ENCODE data around the gene HCN3.

The HCN3 gene

DNA sequence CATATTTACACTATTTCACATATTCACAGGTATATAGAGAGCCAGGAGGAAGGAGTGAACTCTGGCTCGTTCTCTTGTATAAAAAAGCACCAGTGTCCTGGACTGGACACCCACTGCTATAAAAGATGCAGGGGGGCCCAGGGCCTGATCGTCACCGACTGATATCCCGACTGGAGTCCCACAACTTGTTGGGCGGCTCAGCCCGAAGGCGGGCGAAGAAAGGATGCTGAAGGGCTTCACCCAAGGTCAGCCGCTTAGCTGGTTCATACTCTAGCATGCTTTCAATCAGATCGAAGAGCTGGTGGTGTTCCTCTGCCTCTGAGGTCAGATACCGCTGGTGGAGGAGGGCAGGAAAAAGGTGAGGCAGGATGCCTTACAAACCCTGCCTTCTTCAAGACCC is 14.2 kb upstream of the HCN3 start:
- ATAC-seq: no peak
- TF ChIP-seq, protein P1, sequence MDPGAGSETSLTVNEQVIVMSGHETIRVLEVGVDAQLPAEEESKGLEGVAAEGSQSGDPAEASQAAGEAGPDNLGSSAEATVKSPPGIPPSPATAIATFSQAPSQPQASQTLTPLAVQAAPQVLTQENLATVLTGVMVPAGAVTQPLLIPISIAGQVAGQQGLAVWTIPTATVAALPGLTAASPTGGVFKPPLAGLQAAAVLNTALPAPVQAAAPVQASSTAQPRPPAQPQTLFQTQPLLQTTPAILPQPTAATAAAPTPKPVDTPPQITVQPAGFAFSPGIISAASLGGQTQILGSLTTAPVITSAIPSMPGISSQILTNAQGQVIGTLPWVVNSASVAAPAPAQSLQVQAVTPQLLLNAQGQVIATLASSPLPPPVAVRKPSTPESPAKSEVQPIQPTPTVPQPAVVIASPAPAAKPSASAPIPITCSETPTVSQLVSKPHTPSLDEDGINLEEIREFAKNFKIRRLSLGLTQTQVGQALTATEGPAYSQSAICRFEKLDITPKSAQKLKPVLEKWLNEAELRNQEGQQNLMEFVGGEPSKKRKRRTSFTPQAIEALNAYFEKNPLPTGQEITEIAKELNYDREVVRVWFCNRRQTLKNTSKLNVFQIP (CRISPR knock-in tag; IDR thresholded peaks at IDR 0.05; ENCODE audit: borderline replicate concordance, low read depth): no peak
- TF ChIP-seq TSHZ2 (CRISPR knock-in tag; IDR thresholded peaks at IDR 0.05) (no peak), CSDC2 (CRISPR knock-in tag; IDR thresholded peaks at IDR 0.05) (no peak), TCF4 (CRISPR knock-in tag; IDR thresholded peaks at IDR 0.05; ENCODE audit: borderline replicate concordance) (no peak), ZNF70 (CRISPR knock-in tag; IDR thresholded peaks at IDR 0.05) (no peak), TOX (CRISPR knock-in tag; IDR thresholded peaks at IDR 0.05; ENCODE audit: borderline replicate concordance) (no peak)

DNA sequence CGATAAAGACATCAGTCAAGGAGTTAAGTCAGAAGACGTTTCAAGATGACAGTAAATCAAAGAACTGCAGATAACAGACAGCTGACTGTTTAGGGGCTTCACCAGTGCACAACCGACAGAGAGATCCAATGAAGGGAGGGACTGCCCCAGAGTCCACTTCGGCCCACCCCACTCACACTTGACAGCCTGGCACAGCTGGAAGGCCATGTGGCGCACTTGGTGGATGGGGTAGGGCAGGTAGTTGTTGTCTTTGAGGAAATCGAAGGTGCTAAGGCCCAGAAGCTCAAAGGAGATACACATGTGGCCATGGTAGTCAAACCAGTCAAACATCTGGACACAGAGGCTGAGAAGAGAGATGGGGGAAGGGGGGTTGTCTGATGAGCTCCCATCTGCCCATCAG is 10.7 kb upstream of the HCN3 start:
- no peak for ATAC-seq
- TF ChIP-seq GLIS3 (CRISPR knock-in tag; IDR thresholded peaks at IDR 0.05) (no peak), PPARA (CRISPR knock-in tag; IDR thresholded peaks at IDR 0.05; ENCODE audit: borderline replicate concordance) (no peak), ZNF70 (CRISPR knock-in tag; IDR thresholded peaks at IDR 0.05) (no peak), CSRNP3 (CRISPR knock-in tag; IDR thresholded peaks at IDR 0.05) (no peak), TOX (CRISPR knock-in tag; IDR thresholded peaks at IDR 0.05; ENCODE audit: borderline replicate concordance) (no peak), ZFP3 (CRISPR knock-in tag; IDR thresholded peaks at IDR 0.05) (no peak), ZNF565 (CRISPR knock-in tag; conservative IDR thresholded peaks at IDR 0.05; ENCODE audit: low read depth) (no peak), RARB (CRISPR knock-in tag; IDR thresholded peaks at IDR 0.05) (no peak), OSR1 (CRISPR knock-in tag; IDR thresholded peaks at IDR 0.05) (no peak), ZC3H10 (CRISPR knock-in tag; IDR thresholded peaks at IDR 0.05) (no peak), TCF4 (CRISPR knock-in tag; IDR thresholded peaks at IDR 0.05; ENCODE audit: borderline replicate concordance) (no peak), SNAI2 (CRISPR knock-in tag; IDR thresholded peaks at IDR 0.05) (no peak), CSDC2 (CRISPR knock-in tag; IDR thresholded peaks at IDR 0.05) (no peak), ESRRG (CRISPR knock-in tag; IDR thresholded peaks at IDR 0.05) (no peak), ZFP30 (CRISPR knock-in tag; IDR thresholded peaks at IDR 0.05) (no peak)
- TF ChIP-seq, protein P2, sequence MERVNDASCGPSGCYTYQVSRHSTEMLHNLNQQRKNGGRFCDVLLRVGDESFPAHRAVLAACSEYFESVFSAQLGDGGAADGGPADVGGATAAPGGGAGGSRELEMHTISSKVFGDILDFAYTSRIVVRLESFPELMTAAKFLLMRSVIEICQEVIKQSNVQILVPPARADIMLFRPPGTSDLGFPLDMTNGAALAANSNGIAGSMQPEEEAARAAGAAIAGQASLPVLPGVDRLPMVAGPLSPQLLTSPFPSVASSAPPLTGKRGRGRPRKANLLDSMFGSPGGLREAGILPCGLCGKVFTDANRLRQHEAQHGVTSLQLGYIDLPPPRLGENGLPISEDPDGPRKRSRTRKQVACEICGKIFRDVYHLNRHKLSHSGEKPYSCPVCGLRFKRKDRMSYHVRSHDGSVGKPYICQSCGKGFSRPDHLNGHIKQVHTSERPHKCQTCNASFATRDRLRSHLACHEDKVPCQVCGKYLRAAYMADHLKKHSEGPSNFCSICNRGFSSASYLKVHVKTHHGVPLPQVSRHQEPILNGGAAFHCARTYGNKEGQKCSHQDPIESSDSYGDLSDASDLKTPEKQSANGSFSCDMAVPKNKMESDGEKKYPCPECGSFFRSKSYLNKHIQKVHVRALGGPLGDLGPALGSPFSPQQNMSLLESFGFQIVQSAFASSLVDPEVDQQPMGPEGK (CRISPR knock-in tag; IDR thresholded peaks at IDR 0.05; ENCODE audit: borderline replicate concordance): no peak

- TF ChIP-seq, protein P1 (CRISPR knock-in tag; IDR thresholded peaks at IDR 0.05; ENCODE audit: borderline replicate concordance, low read depth): no peak
- no peak for TF ChIP-seq ZNF565 (CRISPR knock-in tag; conservative IDR thresholded peaks at IDR 0.05; ENCODE audit: low read depth)
- no peak for TF ChIP-seq ZNF70 (CRISPR knock-in tag; IDR thresholded peaks at IDR 0.05)
- no peak for TF ChIP-seq CSDC2 (CRISPR knock-in tag; IDR thresholded peaks at IDR 0.05)
- TF ChIP-seq ZFP30 (CRISPR knock-in tag; IDR thresholded peaks at IDR 0.05): no peak
- TF ChIP-seq ARNTL (CRISPR knock-in tag; IDR thresholded peaks at IDR 0.05; ENCODE audit: borderline replicate concordance, low read depth): no peak
- TF ChIP-seq ZC3H10 (CRISPR knock-in tag; IDR thresholded peaks at IDR 0.05): no peak
- TF ChIP-seq ISL1 (CRISPR knock-in tag; IDR thresholded peaks at IDR 0.05): no peak
- no peak for TF ChIP-seq RARB (CRISPR knock-in tag; IDR thresholded peaks at IDR 0.05)
- TF ChIP-seq SNAI2 (CRISPR knock-in tag; IDR thresholded peaks at IDR 0.05): no peak
- TF ChIP-seq ZFP3 (CRISPR knock-in tag; IDR thresholded peaks at IDR 0.05): no peak
- no peak for TF ChIP-seq CSRNP3 (CRISPR knock-in tag; IDR thresholded peaks at IDR 0.05)
- no peak for TF ChIP-seq TSHZ2 (CRISPR knock-in tag; IDR thresholded peaks at IDR 0.05)
- no peak for TF ChIP-seq BACH2 (CRISPR knock-in tag; IDR thresholded peaks at IDR 0.05; ENCODE audit: borderline replicate concordance)
- TF ChIP-seq ESRRG (CRISPR knock-in tag; IDR thresholded peaks at IDR 0.05): no peak
- ATAC-seq: no peak
These were observed 9.9 kb upstream of the HCN3 start for GRCh38 chr1:155267373-155267772.

Measured in SK-N-SH treated with all-trans-retinoic acid at 6 μM for 48 hours (cell line).